Mesothelial cell of epicardium (in vitro differentiated cells): ENCODE data around the gene EMC10. TPM values are rescaled to one million over a fixed set of nuclear protein-coding genes. Genes with fewer than 3 reads are reported as not detected.

Experiments
- DNase-seq, 2 experiments: peaks; one replicate each; pipeline ENCODE4 v3.0.0; 2021; ENCODE audit warnings: low spot score in 2 of 2; ENCODE audit not compliant: unreplicated experiment in 2 of 2
- H3K27ac Mint-ChIP-seq: 2 replicates; pipeline ENCODE4 v1.8.0; 2021; ENCODE audit warnings: mixed read lengths
- H3K27me3 Mint-ChIP-seq: 2 replicates; pipeline ENCODE4 v1.8.0; 2021; ENCODE audit warnings: low read depth, mixed read lengths
- H3K36me3 Mint-ChIP-seq: 2 replicates; pipeline ENCODE4 v1.8.0; 2021; ENCODE audit warnings: mixed read lengths
- H3K4me1 Mint-ChIP-seq: 2 replicates; pipeline ENCODE4 v1.8.0; 2021; ENCODE audit warnings: mixed read lengths
- H3K4me3 Mint-ChIP-seq: 2 replicates; pipeline ENCODE4 v1.8.0; 2021; ENCODE audit warnings: mild to moderate bottlenecking, moderate library complexity, mixed read lengths
- H3K9me3 Mint-ChIP-seq: 2 replicates; pipeline ENCODE4 v1.8.0; 2021; ENCODE audit warnings: mixed read lengths
- CTCF ChIP-seq: fragments of 200-600 bp; sonication (generic); IDR thresholded peaks from one replicate; pipeline ENCODE4 v1.5.0; 2021; ENCODE audit warnings: antibody characterized with exemption; ENCODE audit not compliant: unreplicated experiment
- total RNA-seq: library from RNA; stranded (reverse); gene quantifications from 3 replicates; pipeline ENCODE4 v1.2.1, GENCODE V29; 2021

EMC10 gene
- total RNA-seq, 1 donor from 2014 or later, result 176 TPM

- Mint-ChIP-seq H3K27me3 (peaks cover 48% of the 10 kb centered on the region), H3K36me3 (no peaks in the 10 kb centered on the region), H3K4me1 (peaks cover 20% of the 10 kb centered on the region), H3K27ac (peak overlapping the region; percentile 90), H3K9me3 (no peaks in the 10 kb centered on the region), H3K4me3 (peak overlapping the region; percentile 88)
- TF ChIP-seq CTCF, result no peak
- peak; percentile 84 to 99 for DNase-seq
Observed at GRCh38 chr19:50431343-50432220, 44.7 kb upstream of the EMC10 start.

GRCh38 chr19:50432221-50433028 is 43.9 kb upstream of the EMC10 start, which contains the start of gene MYBPC2:
TSS of gene MYBPC2 (plus strand) at chr19:50432892. CDS start at chr19:50432954, 62 bp downstream.
- peaks cover 55% of the 10 kb centered on the region for H3K27me3 Mint-ChIP-seq
- no peaks in the 10 kb centered on the region for H3K36me3 Mint-ChIP-seq
- no peak for TF ChIP-seq CTCF
- no peaks in the 10 kb centered on the region for H3K9me3 Mint-ChIP-seq
- DNase-seq, result peak in 1 of 2 experiments; percentile 56
- H3K4me3 Mint-ChIP-seq, result peak within 1 kb of the TSS; percentile 88
- H3K27ac Mint-ChIP-seq, result peak within 1 kb of the TSS; percentile 90
- H3K4me1 Mint-ChIP-seq, result peaks cover 20% of the 10 kb centered on the region

GRCh38 chr19:50433201-50434180 is 42.8 kb upstream of the EMC10 start:
- Mint-ChIP-seq H3K9me3 (no peaks in the 10 kb centered on the region), H3K4me3 (peak overlapping the region; percentile 71), H3K27me3 (peaks cover 65% of the 10 kb centered on the region), H3K27ac (peak overlapping the region; percentile 64), H3K36me3 (no peaks in the 10 kb centered on the region), H3K4me1 (peaks cover 20% of the 10 kb centered on the region)
- TF ChIP-seq CTCF, result no peak
- DNase-seq, result no peak

GRCh38 chr19:50434525-50434924 is 41.8 kb upstream of the EMC10 start:
- no peak overlapping the region for H3K27ac Mint-ChIP-seq
- H3K4me3 Mint-ChIP-seq, result no peak overlapping the region
- H3K9me3 Mint-ChIP-seq, result no peaks in the 10 kb centered on the region
- peaks cover 20% of the 10 kb centered on the region for H3K4me1 Mint-ChIP-seq
- peaks cover 63% of the 10 kb centered on the region for H3K27me3 Mint-ChIP-seq
- no peak for DNase-seq
- no peak for TF ChIP-seq CTCF
- no peaks in the 10 kb centered on the region for H3K36me3 Mint-ChIP-seq

GRCh38 chr19:50435221-50435620 is 41.1 kb upstream of the EMC10 start:
- no peaks in the 10 kb centered on the region for H3K36me3 Mint-ChIP-seq
- peaks cover 61% of the 10 kb centered on the region for H3K27me3 Mint-ChIP-seq
- H3K9me3 Mint-ChIP-seq, result no peaks in the 10 kb centered on the region
- H3K27ac Mint-ChIP-seq, result no peak overlapping the region
- no peak for TF ChIP-seq CTCF
- H3K4me3 Mint-ChIP-seq, result no peak overlapping the region
- DNase-seq, result no peak
- H3K4me1 Mint-ChIP-seq, result peaks cover 20% of the 10 kb centered on the region
